GM12872 (cell line): ENCODE data around the gene BCL7A.

ENCODE experiments used
- TF ChIP-seq, protein P1 (sequence below): IDR thresholded peaks from 3 replicates; pipeline ENCODE4 v1.5.1; 2011; ENCODE audit warnings: low read depth, mild to moderate bottlenecking, low read length, moderate library complexity; ENCODE audit not compliant: insufficient read depth

BCL7A gene

DNA sequence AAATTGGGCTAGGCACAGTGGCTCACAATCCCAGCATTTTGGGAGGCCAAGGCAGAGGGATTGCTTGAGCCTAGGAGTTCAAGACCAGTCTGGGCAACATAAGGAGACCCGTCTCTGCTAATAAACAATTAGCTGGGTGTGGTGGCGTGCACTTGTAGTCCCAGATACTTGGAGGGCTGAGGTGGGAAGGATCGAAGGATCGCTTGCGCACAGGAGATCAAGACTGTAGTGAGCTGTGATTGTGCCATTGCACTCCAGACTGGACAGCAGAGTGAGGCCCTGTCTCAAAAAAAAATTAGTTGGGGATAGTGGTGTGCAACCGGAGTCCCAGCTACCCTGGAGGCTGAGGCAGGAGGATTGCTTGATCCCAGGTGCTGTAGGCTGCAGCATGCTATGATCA, 38.7 kb upstream of the BCL7A start:
- TF ChIP-seq, protein P1, sequence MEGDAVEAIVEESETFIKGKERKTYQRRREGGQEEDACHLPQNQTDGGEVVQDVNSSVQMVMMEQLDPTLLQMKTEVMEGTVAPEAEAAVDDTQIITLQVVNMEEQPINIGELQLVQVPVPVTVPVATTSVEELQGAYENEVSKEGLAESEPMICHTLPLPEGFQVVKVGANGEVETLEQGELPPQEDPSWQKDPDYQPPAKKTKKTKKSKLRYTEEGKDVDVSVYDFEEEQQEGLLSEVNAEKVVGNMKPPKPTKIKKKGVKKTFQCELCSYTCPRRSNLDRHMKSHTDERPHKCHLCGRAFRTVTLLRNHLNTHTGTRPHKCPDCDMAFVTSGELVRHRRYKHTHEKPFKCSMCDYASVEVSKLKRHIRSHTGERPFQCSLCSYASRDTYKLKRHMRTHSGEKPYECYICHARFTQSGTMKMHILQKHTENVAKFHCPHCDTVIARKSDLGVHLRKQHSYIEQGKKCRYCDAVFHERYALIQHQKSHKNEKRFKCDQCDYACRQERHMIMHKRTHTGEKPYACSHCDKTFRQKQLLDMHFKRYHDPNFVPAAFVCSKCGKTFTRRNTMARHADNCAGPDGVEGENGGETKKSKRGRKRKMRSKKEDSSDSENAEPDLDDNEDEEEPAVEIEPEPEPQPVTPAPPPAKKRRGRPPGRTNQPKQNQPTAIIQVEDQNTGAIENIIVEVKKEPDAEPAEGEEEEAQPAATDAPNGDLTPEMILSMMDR, result no peak

GRCh38 chr12:121983536-121984210, 38.0 kb upstream of the BCL7A start:
- TF ChIP-seq, protein P1, result no peak

GRCh38 chr12:121986489-121987245, 35.0 kb upstream of the BCL7A start:
- TF ChIP-seq, protein P1, result no peak

DNA sequence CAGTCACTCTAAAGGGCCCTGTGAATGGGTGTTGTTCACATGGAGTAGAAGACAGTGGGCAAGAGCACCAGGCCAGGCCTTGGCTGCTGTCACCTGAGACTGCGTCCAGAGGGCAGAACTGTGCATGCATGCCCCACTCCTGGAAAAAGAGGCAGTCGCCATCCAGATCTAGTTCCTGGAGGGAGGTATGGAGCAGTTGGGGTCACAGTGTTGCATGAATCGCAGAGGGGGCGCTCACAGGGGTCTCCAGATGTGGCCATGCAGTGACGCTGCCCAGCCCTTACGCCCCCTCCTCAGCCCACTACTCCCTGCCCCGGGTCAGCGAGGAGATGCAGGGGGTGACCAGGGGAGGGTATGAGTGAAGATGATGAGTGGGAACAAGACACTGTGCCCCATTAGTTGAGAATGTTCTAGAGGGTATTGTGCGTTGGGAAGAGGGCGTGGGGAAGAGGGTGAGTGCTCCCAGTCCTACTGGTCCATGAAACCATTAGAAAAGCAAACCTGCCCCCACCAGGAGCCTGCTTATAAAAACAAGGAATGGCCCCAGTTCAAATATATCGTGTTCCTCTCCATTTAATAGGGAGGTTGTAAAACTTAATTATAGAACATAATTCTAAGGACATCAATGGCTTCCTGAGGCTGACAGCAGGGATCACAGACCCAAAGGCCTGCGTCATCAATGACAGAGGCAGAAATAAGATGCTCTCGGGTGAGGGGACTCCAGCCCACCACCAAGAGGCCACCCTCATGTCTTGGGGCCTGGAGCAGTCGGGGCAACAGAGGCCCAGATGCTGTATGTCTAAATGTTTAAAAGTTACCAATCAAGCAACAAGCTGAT, 32.2 kb upstream of the BCL7A start:
- TF ChIP-seq, protein P1, result no peak

DNA sequence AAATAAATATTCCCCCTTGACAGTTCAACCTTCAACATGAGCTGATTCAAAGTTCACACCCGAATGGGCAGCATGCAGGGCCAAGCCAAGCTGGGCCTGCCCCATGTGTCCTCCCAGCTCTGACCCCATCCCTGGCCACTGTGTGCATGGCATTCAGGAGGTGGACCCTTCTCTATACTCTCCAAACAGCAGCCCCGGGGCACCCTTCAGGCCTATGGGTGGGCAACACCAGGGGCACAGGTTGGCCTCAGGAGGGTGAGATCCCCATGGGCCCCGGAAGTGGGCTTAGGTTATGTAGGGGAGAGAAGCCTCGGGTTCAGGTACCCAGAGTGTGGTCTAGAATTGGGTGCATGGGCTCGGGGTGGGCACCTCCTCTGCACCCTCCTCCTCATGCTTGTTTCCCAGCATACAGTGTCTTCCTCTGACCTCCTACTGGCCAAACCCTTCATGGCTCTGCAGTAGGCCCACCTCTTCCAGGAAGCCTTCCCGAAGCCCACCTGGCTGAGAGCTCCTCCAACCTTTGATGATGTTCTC, 31.5 kb upstream of the BCL7A start:
- TF ChIP-seq, protein P1, result peak; percentile 15; the same call in 1 of the 3 replicates

- TF ChIP-seq, protein P1, result no peak
Observed at GRCh38 chr12:121990692-121991603, 30.7 kb upstream of the BCL7A start.
